ENCODE results near the gene HAND2. TPM values are rescaled to one million over a fixed set of nuclear protein-coding genes. Genes with fewer than 3 reads are reported as not detected.

The HAND2 gene
- total RNA-seq, 1 experiment from 2014 or later: 0.19 TPM

- no peak for DNase-seq (ENCODE audit: low spot score)
These were observed 51.7 kb downstream of the HAND2 start for GRCh38 chr4:173478201-173478912.

- DNase-seq (ENCODE audit: low spot score): no peak
These were observed 53.0 kb downstream of the HAND2 start for GRCh38 chr4:173477016-173477415.

Other genes starting within 250 kb of the HAND2 start
- 259 and 290 TPM in 2 replicates for gene HMGB2, start 195.9 kb downstream of the HAND2 start, total RNA-seq (2014; rRNA removed; shearing (Covaris generic))
- gene SAP30, start 159.3 kb downstream of the HAND2 start, total RNA-seq (2014; rRNA removed; shearing (Covaris generic)): 69.5 and 80.4 TPM in 2 replicates
- not detected in 2 replicates for gene SCRG1, start 131.1 kb downstream of the HAND2 start, total RNA-seq (2014; rRNA removed; shearing (Covaris generic))

All from A172 (cell line).